NCI-H524 treated with DMSO at 0.1 percent for 48 hours (cell line): ENCODE data around the gene JPH3.
"Not testable (repeated sequence)": the region's sequence is repeated elsewhere in the genome, so short reads cannot be mapped to it uniquely, and the experiment has no call there.

ENCODE experiments used
- DNase-seq: peaks from one replicate; lab custom pipeline; 2025; lab: John Stamatoyannopoulos, UW

The JPH3 gene

DNA sequence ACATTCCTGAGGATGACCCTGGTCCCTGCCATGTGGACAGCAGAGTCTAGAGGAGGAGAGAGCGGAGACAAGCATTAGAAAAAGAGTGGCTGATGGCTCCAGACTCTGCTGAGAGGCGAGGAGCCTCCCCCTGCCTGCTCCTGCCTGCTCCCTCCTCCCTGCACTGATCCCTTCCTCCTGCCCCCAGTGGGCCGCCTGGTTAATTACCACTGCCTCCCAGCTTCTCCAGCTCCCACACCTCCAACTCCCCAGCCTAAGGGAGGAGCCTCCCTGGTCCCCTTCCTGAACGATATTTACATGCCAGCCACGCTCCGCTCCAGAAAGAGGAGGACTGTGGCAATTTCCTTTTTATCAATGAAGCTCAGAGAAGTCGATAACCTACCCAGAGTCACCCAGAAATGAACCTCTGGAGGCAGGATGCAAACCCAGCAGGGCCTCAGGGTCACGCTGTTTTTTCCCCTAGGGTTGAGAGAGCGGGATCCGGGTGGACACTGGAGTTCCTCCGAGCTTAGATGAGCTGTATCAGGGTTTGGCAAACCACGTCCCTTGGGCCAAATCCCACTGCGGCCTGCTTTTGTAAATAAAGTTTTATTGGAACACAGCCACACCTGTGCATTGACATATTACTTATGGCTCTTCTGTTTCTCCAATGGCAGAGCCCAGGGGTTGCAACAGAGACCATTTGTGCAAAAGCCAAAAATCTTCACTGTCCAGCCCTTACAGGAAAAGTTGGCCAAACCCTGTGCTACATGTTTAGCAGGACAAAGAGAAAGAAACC is 27.1 kb upstream of the JPH3 start:
- no peak for DNase-seq

GRCh38 chr16:87576171-87576570 is 26.1 kb upstream of the JPH3 start:
- DNase-seq, result no peak

DNA sequence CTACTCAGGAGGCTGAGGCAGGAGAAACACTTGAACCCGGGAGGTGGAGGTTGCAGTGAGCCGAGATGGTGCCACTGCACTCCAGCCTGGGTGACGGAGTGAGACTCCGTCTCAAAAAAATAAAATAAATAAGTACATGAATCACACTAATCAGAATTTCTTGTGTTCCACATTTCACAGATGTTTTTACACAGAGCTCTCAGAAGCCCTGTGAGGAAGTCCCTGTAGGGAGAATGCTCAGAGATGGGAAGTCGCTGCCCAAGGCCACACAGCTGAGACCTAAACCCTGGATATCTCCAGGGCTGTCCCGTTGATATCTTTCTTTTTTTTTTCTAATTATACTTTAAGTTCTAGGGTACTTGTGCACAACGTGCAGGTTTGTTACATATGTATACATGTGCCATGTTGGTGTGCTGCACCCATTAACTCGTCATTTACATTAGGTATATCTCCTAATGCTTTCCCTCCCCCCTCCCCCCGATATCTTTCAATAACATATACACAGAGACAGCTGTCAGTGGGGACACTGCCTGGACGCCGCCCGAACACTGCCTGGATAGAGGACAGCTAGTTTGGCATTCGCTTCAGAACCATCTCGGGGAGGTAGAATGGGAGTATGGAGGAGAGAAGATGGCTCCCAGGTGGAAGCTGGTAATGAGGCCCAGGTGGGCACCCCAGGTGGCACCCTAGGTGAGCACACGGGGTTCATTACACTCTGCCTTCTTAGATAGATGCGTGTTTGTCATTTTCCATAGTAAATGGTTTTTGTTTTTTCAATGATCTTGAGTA is 24.0 kb upstream of the JPH3 start:
- not testable (repeated sequence) for DNase-seq

DNA sequence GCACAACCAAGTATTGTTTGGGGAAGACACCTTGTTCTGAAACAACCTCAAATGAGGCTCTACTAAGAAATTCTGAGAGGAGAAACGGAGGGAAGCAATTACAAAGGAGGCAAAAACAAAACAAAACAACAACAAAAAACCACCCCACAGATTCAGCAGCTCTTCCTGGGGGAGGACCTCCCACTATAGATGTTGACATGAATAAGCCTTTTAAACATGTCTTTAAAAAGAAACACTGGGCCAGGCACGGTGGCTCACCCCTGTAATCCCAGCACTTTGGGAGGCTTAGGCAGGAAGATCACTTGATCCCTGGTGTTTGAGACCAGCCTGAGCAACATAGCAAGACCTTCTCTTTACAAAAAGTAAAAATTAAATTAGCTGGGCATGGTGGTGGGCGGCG is 22.6 kb upstream of the JPH3 start:
- DNase-seq, result no peak

DNA sequence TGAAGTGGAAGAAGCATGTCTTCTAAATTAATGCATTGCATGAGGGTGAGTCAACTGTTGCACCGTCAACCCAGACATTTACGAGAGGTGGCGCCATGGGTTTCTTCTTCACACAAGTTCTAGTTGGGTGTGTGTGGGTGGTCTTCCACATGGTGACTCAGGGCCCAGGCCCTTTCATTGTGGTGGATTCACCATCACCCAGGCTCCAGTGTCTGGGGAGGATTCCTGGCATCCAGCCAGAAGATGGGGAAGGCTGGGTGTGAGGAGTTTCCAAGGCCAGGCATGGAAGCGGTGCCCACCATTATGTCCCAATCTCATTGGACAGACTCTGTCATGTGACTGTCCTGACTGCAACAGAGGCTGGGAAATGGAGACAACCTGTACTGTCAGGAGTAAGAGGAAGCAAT is 21.4 kb upstream of the JPH3 start:
- no peak for DNase-seq

- DNase-seq, result no peak
These were observed 20.5 kb upstream of the JPH3 start for GRCh38 chr16:87581857-87582215.

DNA sequence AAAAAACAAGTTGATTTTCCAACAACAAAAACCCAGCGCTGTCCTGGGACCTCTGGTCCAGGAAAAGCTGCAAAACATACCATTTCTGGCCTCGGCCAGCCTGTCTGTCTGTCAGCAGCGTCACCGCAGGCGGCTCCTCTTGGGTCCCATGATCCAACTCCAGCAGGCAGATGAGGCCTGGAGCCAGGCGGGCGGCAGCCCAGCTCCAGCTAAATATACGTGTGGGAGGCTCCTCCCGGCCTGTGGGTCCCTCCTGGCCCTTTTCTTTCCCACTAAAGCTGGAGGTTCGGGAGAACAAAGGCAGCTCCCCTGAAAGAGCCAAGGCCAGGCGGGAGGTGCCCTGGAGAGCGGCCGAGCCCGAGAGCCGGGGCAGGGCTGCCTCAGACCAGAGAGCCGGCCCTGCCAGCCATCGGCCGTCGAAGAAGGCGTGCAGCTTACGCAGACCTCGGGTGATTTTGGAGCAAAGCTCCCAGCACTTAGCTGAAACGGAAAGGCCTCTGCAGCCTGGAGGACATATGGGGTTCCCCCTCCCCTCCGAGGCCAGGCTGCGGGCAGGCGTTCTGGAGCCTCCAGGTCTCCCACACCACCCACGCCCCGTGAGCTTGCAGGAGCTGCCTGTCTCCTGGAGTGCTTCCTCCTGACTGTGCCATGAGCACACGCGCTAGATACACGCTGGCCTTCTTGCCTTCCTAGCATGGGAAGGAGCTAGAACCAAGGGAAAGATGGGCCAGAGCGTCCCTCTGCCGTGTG is 19.9 kb upstream of the JPH3 start:
- no peak for DNase-seq

DNA sequence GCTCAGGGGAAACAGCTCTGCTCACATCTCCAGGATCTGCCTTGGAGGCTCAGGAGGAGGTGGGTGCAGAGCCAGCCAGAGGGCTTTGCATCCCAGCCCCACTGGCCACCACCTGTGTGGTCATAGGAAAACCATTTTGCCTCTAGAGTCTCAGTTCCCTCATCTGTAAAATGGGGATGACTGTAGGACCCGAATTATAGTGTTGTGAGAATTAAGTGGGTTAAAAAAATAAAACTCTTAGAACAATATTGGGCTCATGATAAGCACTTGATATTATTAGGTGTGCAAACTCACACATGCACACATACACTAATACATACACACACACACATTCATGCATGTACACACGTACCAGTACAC is 19.4 kb upstream of the JPH3 start:
- DNase-seq, result no peak

- no peak for DNase-seq
These were observed 18.7 kb upstream of the JPH3 start for GRCh38 chr16:87583453-87584131.

- no peak for DNase-seq
These were observed 18.0 kb upstream of the JPH3 start for GRCh38 chr16:87584271-87584670.

DNA sequence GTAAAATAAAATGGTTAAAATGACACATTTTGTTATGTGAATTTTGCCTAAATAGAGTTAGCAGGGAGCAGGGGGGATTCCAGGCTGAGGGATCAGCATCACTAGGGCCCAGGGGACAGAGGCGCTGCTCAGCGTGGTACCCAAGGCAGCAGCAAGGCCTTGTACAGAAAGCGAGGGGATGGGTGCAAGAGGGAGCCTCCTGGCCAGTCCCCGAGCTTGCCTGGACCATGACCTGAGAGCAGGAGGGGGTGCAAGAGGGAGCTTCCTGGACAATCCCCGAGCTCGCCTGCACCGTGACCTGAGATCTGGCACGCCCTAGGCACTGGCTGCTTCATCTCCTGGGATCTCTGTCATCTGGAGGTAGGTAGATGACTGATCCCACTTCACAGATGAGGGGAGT is 17.3 kb upstream of the JPH3 start:
- DNase-seq, result no peak

DNA sequence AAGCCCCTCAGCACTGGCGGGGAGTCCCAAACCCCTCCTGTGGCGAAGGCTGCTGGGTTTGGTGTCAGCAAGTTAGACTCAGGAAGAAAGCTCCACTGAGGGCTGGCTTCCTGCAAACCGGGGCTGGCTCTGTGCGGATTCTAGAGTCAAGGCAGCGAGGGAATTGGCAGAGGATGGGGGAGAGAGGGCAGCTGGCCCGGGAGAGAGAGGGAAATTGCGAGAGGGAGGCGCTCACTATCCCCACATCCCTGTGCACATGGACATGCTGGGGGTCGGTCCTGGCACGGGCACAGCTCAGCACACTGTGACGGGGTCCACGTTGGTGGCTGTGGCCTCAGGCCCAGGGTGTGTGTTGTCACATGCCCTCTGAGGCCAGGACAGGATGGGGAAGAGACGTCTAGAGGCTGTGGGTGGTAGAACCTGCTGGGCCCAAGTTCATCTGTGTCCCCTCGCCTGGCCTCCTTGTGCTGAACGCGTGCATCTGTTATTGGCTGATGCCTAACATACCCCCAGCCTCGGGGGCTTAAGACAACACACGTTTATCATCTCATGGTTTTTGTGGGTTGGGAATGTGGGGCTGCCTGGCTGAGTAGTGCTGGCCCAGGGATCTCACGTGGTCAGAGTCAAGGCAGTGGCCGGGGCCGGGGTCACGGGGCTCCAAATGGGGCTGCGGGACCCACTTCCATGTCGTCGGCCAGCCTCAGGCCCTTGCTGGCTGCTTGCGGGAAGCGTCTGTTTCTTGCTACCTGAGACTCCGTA is 16.7 kb upstream of the JPH3 start:
- DNase-seq, result no peak

GRCh38 chr16:87586201-87586782 is 16.0 kb upstream of the JPH3 start:
- DNase-seq, result no peak

GRCh38 chr16:87587636-87588035 is 14.7 kb upstream of the JPH3 start:
- no peak for DNase-seq

DNA sequence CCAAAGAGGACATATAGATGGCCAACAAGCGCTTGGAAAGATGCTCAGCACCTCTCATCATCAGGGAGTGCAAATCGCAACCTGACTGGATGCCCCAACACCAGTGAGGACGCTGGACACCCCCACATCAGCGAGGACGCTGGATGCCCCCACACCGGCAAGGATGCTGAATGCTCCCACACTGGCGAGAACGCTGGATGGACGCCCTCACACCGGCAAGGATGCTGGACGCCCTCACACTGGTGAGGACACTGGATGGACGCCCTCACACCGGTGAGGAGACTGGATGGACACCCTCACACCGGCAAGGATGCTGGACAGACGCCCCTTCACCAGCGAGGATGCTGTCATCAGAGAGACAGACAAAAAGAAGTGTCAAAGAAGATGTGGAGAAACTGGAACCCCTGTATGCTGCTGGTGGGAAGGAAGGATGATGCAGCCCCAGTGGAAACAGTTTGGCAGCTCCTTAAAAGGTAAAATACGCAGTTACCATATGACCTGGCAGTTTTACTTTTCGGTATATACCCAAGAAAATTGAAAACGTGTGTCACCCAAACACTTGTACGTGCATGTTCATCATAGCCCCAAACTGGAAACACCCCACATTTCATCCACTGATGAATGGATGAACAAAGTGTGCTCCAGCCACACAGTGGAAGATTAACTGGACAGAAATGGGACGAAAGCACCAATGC is 10.1 kb upstream of the JPH3 start:
- DNase-seq, result no peak

DNA sequence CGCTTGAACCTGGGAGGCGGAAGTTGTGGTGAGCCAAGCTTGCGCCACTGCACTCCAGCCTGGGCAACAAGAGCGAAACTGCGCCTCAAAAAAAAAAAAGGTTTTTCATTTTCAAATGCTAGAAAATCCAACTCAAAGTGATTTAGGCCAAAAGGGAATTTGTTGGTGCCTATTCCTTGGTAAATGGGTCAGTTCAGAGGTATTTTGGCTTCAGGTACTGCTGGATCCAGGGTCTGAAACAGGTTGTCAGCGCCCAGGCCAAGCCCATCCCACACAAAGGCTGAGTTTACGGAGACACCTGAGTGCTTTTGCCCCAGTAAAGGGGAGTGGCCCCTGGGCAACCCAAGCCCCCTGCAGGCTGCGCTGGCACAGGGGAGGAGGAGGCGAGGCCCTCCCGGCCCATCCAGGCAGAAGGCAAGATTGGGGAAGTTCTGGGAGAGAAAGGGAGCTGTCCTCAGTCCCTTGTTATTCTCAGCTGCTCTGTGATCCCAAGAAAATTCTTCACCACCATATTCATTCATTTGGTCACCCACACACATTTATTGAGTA is 8.5 kb upstream of the JPH3 start:
- DNase-seq, result no peak

GRCh38 chr16:87595712-87596111 is 6.6 kb upstream of the JPH3 start:
- no peak for DNase-seq

GRCh38 chr16:87597324-87597830 is 4.9 kb upstream of the JPH3 start:
- no peak for DNase-seq

DNA sequence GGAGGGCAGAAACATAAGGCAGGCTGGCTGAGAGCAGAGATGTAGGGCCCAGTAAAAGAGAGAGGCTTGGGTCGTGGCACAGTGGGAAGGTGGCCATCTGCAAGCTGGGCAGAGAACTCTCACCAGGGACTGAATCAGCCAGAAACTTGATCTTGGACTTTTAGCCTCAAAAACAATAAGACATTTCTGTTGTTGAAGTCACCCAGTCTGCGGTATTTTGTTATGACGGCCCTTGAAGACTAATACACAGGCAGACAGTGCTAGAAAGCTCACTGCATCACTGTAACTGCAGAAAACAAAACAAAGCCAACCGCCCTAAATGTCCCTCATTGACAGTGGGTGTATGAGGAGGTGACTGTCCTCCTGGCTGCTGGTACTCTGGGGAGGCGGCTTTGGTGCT is 3.9 kb upstream of the JPH3 start:
- no peak for DNase-seq

DNA sequence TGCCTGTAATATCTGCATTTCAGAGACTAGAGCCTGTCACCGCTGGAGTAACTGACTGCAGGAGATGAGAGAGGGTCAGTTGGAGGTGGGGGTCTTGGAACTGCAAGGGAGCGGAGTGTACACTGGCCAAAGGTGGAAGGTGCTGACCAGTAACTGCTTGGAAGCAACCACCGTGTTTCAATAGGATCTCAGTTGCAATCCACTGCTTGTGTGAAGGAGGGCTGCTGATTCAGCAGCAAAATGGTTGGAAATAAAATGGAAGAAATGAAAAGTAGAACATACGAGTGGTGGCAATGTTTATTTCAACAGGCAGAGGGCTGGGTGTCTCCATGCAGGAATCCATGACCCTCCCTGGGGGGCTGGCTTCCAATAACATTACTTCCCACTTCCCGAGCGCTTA is 2.1 kb upstream of the JPH3 start:
- no peak for DNase-seq
